ENCODE measurements around the gene HYI. TPM values are rescaled to one million over a fixed set of nuclear protein-coding genes. Genes with fewer than 3 reads are reported as not detected.

The HYI gene
- total and polyA plus RNA-seq, 2 donors: 10.8 to 23.0 TPM

DNA sequence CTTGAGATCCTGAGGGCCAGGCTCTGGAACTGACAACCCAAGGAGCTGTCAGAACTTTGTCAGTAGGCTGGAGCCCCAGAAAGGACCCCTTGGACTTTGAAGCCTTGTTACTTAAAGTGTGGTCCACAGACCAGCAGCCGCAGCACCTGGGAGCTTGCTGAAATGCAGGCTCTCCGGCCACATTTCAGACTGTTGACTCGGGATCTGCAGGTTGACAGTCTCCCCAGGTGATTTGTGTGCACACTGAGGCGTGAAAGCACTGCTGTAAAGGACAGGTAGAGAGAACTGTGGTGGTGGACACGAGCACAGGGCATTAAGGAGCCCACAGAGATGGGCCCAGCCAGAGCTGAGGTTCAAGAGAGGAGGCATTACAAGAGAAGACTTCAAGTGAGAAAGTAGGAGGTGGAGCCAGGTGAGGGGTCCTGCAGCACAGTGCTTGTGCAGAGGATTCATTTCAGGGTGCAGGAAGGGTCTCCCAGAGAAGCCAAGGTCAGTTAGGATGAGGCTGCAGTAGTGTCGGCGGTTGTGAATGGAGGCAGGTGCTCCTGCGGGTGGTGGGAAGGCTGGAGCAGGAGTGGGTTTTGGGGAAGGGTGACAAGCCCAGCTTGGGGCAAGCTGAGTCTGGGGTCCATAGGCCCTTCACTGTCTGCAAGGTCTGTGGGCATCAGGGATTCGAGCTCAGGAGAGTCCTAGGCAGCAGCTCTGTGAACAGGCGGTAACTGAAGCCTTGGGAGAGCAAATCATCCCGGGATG is 4.6 kb downstream of the HYI start:
- 96% methylated on average over 11 of the region's 11 CpGs for WGBS
- no peak overlapping the region for H3K27ac ChIP-seq (ENCODE audit: low read depth in 1 of 2, low read length in 1 of 2)
- DNase-seq (ENCODE audit: low read depth in 6 of 9, low spot score in 9 of 9): no peak
- peaks cover 0 to 3% of the 10 kb centered on the region in 2 donors for H3K27me3 ChIP-seq (ENCODE audit: control insufficient read depth in 2 of 2, insufficient read depth in 1 of 2, low read length in 1 of 2)
- peaks cover 0 to 7% of the 10 kb centered on the region in 2 donors for H3K4me1 ChIP-seq (ENCODE audit: control insufficient read depth in 2 of 2, insufficient read depth in 2 of 2, low read length in 2 of 2)
- no peaks in the 10 kb centered on the region for H3K9me3 ChIP-seq (ENCODE audit: control insufficient read depth in 2 of 2, insufficient read depth in 1 of 2, low read length in 1 of 2)
- H3K4me3 ChIP-seq (ENCODE audit: low read length in 2 of 2): no peak overlapping the region
- peaks cover 68 to 73% of the 10 kb centered on the region in 2 donors for H3K36me3 ChIP-seq (ENCODE audit: control insufficient read depth in 2 of 2, insufficient read depth in 2 of 2, low read length in 1 of 2)

DNA sequence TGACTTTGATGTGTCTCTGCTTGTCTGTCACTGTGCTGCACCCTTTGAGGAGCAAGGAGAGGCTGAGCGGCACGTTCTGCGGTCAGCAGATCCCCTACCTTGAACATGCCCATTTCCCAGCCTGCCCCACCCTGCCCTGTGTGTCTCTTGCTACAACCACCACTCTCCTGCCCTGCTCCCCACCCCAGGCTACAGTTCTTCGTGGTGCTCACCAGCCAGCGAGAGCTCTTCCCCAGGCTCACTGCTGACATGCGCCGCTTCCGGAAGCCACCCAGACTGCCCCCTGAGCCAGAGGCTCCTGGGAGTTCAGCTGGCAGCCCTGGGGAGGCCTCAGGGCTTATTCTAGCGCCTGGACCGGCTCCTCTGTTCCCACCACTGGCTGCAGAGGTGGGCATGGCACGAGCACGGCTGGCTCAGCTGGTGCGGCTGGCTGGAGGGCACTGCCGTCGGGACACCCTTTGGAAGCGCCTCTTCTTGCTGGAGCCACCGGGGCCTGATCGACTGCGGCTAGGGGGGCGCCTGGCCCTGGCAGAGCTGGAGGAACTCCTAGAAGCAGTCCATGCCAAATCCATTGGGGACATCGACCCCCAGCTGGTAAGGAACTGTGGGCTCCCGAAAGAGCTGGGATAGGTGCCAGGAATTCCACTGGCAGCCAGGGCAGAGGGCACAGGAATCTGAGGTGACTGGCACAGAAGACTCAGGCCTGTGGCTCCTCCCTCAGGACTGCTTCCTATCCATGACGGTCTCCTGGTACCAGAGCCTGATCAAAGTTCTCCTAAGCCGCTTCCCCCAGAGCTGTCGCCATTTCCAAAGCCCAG is 5.6 kb downstream of the HYI start:
- Histone ChIP-seq H3K9me3 (ENCODE audit: control insufficient read depth in 2 of 2, insufficient read depth in 1 of 2, low read length in 1 of 2) (no peaks in the 10 kb centered on the region), H3K36me3 (ENCODE audit: control insufficient read depth in 2 of 2, insufficient read depth in 2 of 2, low read length in 1 of 2) (peaks cover 76 to 83% of the 10 kb centered on the region in 2 donors), H3K4me1 (ENCODE audit: control insufficient read depth in 2 of 2, insufficient read depth in 2 of 2, low read length in 2 of 2) (peaks cover 0 to 2% of the 10 kb centered on the region in 2 donors), H3K27ac (ENCODE audit: low read depth in 1 of 2, low read length in 1 of 2) (no peak overlapping the region), H3K4me3 (ENCODE audit: low read length in 2 of 2) (no peak overlapping the region), H3K27me3 (ENCODE audit: control insufficient read depth in 2 of 2, insufficient read depth in 1 of 2, low read length in 1 of 2) (no peaks in the 10 kb centered on the region)
- no peak for DNase-seq (ENCODE audit: low read depth in 6 of 9, low spot score in 9 of 9)
- 97% methylated on average over 25 of the region's 25 CpGs for WGBS

DNA sequence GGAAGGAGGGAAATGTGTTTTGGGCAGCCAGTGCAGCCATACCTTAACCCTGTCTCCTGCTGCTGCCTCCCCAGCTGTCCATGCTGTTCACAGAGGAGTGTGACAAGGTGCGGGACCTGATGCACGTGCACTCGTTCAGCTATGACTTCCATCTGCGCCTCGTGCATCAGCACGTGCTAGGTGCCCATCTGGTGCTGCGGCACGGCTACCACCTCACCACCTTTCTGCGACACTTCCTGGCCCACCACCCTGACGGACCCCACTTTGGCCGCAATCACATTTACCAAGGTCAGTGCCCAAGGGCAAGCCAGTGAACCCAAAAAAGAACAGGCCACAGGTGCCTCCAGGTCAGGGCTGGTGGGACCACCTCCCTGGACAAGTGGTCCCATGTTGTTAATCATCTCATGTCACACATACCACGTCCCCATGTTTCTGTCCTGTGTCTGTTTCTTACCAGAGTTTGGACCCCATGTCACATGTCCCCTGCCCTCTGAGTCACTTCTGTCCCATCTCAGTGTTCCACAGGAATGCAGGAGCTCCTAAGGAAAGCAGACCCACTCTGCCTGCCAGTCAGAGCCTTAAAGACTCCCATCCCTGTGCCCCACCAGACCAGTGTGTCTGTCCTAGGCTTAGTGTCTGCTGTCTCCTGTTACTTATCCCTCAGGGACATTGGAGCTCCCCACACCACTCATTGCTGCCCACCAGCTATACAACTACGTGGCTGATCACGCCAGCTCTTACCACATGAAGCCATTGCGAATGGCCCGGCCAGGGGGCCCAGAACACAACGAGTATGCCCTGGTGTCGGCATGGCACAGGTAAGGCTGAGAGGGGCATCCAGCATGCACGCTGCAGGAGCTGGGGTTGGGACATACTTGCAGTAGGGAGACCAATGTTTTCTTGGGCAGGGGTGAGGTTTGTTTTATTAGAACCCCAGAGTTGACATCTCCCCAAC is 6.6 kb downstream of the HYI start:
- Histone ChIP-seq H3K9me3 (ENCODE audit: control insufficient read depth in 2 of 2, insufficient read depth in 1 of 2, low read length in 1 of 2) (no peaks in the 10 kb centered on the region), H3K4me1 (ENCODE audit: control insufficient read depth in 2 of 2, insufficient read depth in 2 of 2, low read length in 2 of 2) (no peaks in the 10 kb centered on the region), H3K27me3 (ENCODE audit: control insufficient read depth in 2 of 2, insufficient read depth in 1 of 2, low read length in 1 of 2) (no peaks in the 10 kb centered on the region), H3K27ac (ENCODE audit: low read depth in 1 of 2, low read length in 1 of 2) (no peak overlapping the region), H3K4me3 (ENCODE audit: low read length in 2 of 2) (no peak overlapping the region), H3K36me3 (ENCODE audit: control insufficient read depth in 2 of 2, insufficient read depth in 2 of 2, low read length in 1 of 2) (peaks cover 85 to 91% of the 10 kb centered on the region in 2 donors)
- no peak for DNase-seq (ENCODE audit: low read depth in 6 of 9, low spot score in 9 of 9)
- 98% methylated on average over 19 of the region's 19 CpGs for WGBS

DNA sequence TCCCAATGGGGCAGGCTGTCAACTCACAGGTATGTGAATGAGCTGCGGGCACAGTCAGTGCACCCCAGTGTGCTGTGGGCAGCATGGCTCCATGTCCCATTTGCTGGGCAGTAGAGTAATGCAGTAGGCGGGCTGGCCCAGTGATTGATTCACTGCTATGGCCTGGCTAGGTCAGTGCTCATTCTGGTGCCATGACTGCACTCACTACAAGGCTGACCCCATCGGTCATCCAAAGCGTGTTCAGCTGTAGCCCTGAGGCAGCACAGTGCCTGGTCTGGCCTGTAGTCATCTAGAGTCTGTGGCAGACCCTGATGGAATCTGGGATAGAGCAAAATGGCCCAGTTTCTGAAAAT is 7.4 kb downstream of the HYI start:
- no peaks in the 10 kb centered on the region for H3K9me3 ChIP-seq (ENCODE audit: control insufficient read depth in 2 of 2, insufficient read depth in 1 of 2, low read length in 1 of 2)
- no peak overlapping the region for H3K4me3 ChIP-seq (ENCODE audit: low read length in 2 of 2)
- H3K36me3 ChIP-seq (ENCODE audit: control insufficient read depth in 2 of 2, insufficient read depth in 2 of 2, low read length in 1 of 2): peaks cover 88 to 90% of the 10 kb centered on the region in 2 donors
- no peaks in the 10 kb centered on the region for H3K27me3 ChIP-seq (ENCODE audit: control insufficient read depth in 2 of 2, insufficient read depth in 1 of 2, low read length in 1 of 2)
- no peaks in the 10 kb centered on the region for H3K4me1 ChIP-seq (ENCODE audit: control insufficient read depth in 2 of 2, insufficient read depth in 2 of 2, low read length in 2 of 2)
- no peak for DNase-seq (ENCODE audit: low read depth in 6 of 9, low spot score in 9 of 9)
- WGBS: 96% methylated on average over 4 of the region's 4 CpGs
- no peak overlapping the region for H3K27ac ChIP-seq (ENCODE audit: low read depth in 1 of 2, low read length in 1 of 2)

DNA sequence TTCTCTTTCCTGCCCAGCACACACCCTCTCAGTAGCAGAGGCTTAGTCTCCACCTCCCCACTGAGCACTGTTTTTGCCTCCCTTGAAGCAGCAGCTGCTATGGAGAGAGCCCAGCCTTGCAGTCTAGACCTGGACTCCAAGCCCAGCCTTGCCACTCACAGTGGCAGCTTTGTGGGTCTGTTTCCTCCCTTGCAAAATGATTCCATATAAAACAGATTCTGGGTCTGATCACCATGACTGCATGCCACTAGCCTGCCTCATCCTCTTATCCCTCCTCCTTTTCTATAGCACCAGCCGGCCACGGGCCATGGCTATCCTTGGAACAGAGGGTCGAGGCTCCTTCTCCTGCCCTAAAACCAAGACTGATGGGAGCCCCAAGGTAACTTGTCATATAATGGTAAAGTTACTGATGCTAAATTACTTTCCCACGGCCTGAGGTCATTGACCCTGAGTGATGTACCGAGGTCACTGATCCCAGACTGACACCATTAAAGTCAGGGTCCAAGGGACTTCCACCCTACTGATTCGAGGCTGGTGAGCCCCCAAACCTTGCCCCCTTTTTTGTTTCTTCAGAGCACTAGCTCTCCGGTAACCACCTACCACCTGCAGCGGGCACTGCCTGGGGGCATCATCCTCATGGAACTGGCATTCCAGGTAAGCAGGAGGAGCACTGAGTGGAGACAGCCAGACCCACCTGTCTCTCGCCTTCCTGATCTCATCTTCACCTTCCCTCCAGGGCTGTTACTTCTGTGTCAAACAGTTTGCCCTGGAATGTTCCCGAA is 7.9 kb downstream of the HYI start:
- Histone ChIP-seq H3K4me1 (ENCODE audit: control insufficient read depth in 2 of 2, insufficient read depth in 2 of 2, low read length in 2 of 2) (no peaks in the 10 kb centered on the region), H3K36me3 (ENCODE audit: control insufficient read depth in 2 of 2, insufficient read depth in 2 of 2, low read length in 1 of 2) (peaks cover 91% of the 10 kb centered on the region in 2 donors), H3K9me3 (ENCODE audit: control insufficient read depth in 2 of 2, insufficient read depth in 1 of 2, low read length in 1 of 2) (no peaks in the 10 kb centered on the region), H3K4me3 (ENCODE audit: low read length in 2 of 2) (no peak overlapping the region), H3K27ac (ENCODE audit: low read depth in 1 of 2, low read length in 1 of 2) (no peak overlapping the region), H3K27me3 (ENCODE audit: control insufficient read depth in 2 of 2, insufficient read depth in 1 of 2, low read length in 1 of 2) (no peaks in the 10 kb centered on the region)
- WGBS: 97% methylated on average over 10 of the region's 10 CpGs
- no peak for DNase-seq (ENCODE audit: low read depth in 6 of 9, low spot score in 9 of 9)

DNA sequence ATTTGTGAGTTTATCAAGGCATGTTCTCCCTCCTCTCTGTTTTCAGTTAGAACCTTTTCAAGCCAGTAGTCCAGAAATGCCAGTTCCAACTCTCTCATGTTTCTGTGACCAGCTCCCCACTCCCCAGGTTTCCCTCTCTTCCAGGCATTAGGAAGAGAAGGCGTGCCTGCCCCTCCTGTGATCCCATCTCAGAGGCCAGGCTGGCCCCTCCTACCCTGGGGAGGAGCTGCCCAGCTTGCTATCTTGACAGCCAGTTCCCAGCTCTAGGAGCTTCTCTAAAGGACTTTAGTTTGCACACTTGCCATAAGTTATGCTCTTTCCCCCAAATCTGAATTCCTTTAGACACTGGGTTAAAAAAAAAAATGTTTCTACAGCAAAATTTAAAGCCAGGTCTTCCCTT is 8.9 kb downstream of the HYI start:
- Histone ChIP-seq H3K9me3 (ENCODE audit: control insufficient read depth in 2 of 2, insufficient read depth in 1 of 2, low read length in 1 of 2) (no peaks in the 10 kb centered on the region), H3K27me3 (ENCODE audit: control insufficient read depth in 2 of 2, insufficient read depth in 1 of 2, low read length in 1 of 2) (no peaks in the 10 kb centered on the region), H3K36me3 (ENCODE audit: control insufficient read depth in 2 of 2, insufficient read depth in 2 of 2, low read length in 1 of 2) (peaks cover 85 to 90% of the 10 kb centered on the region in 2 donors), H3K27ac (ENCODE audit: low read depth in 1 of 2, low read length in 1 of 2) (no peak overlapping the region), H3K4me1 (ENCODE audit: control insufficient read depth in 2 of 2, insufficient read depth in 2 of 2, low read length in 2 of 2) (no peaks in the 10 kb centered on the region), H3K4me3 (ENCODE audit: low read length in 2 of 2) (no peak overlapping the region)
- 96% methylated on average over 1 of the region's 1 CpG for WGBS
- no peak for DNase-seq (ENCODE audit: low read depth in 6 of 9, low spot score in 9 of 9)

DNA sequence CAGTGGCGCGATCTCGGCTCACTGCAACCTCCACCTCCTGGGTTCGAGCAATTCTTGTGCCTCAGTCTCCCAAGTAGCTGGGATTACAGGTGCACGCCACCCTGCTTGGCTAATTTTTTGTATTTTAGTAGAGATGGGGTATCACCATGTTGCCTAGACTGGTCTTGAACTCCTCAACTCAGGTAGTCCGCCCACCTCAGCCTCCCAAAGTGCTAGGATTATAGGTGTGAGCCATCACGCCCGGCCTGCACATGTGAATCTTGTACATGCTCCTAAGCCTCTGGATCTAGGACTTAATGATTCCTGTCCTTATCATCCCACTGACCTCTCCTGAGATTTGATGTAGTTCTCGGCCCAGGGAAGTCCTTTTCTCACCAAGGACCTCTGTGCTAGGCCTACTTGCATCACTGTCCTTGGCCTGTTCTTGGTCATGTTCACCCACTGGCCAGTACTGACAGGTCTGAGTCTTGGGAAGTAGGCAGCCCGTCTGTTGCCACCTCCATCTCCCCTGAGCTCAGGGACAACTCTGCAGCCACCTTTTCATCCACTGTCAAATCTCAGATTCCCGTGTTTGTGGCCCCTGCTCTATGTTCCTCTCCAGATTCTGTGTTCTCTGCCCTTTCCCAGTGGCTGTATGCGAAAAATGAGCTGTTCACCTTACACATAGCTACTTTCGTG is 9.4 kb downstream of the HYI start:
- H3K9me3 ChIP-seq (ENCODE audit: control insufficient read depth in 2 of 2, insufficient read depth in 1 of 2, low read length in 1 of 2): no peaks in the 10 kb centered on the region
- WGBS: 98% methylated on average over 13 of the region's 13 CpGs
- no peak overlapping the region for H3K27ac ChIP-seq (ENCODE audit: low read depth in 1 of 2, low read length in 1 of 2)
- H3K36me3 ChIP-seq (ENCODE audit: control insufficient read depth in 2 of 2, insufficient read depth in 2 of 2, low read length in 1 of 2): peaks cover 87 to 90% of the 10 kb centered on the region in 2 donors
- DNase-seq (ENCODE audit: low read depth in 6 of 9, low spot score in 9 of 9): no peak
- H3K27me3 ChIP-seq (ENCODE audit: control insufficient read depth in 2 of 2, insufficient read depth in 1 of 2, low read length in 1 of 2): no peaks in the 10 kb centered on the region
- no peak overlapping the region for H3K4me3 ChIP-seq (ENCODE audit: low read length in 2 of 2)
- H3K4me1 ChIP-seq (ENCODE audit: control insufficient read depth in 2 of 2, insufficient read depth in 2 of 2, low read length in 2 of 2): no peaks in the 10 kb centered on the region

All from thymus (tissue), 11 donors.